Activated T-cell treated with anti-CD3 and anti-CD28 coated beads, Interleukin-2, amount 50 U/mL, for 24 hours (primary cell): ENCODE results near the gene NDST4.

Source experiments
- DNase-seq: peaks from one replicate; pipeline ENCODE4 v3.0.0-alpha.2; 2020
- H3K27ac Mint-ChIP-seq: 2 replicates; pipeline ENCODE4 v1.8.0; 2020; ENCODE audit warnings: mild to moderate bottlenecking, mixed read lengths
- H3K27me3 Mint-ChIP-seq: 2 replicates; pipeline ENCODE4 v1.8.0; 2020; ENCODE audit warnings: mixed read lengths
- H3K36me3 Mint-ChIP-seq: 2 replicates; pipeline ENCODE4 v1.8.0; 2020; ENCODE audit warnings: low read depth, mixed read lengths
- H3K4me1 Mint-ChIP-seq: 2 replicates; pipeline ENCODE4 v1.8.0; 2020; ENCODE audit warnings: low read depth, mixed read lengths
- H3K4me3 Mint-ChIP-seq: 2 replicates; pipeline ENCODE4 v1.8.0; 2020; ENCODE audit warnings: mild to moderate bottlenecking, moderate library complexity, mixed read lengths
- H3K9me3 Mint-ChIP-seq: 2 replicates; pipeline ENCODE4 v1.8.0; 2020; ENCODE audit warnings: mixed read lengths

NDST4 gene

GRCh38 chr4:115108850-115109249 lies 4.6 kb downstream of the NDST4 start:
- H3K4me1 Mint-ChIP-seq: no peaks in the 10 kb centered on the region
- H3K4me3 Mint-ChIP-seq: no peak overlapping the region
- no peak overlapping the region for H3K27ac Mint-ChIP-seq
- no peaks in the 10 kb centered on the region for H3K36me3 Mint-ChIP-seq
- no peaks in the 10 kb centered on the region for H3K27me3 Mint-ChIP-seq
- H3K9me3 Mint-ChIP-seq: no peaks in the 10 kb centered on the region
- no peak for DNase-seq

- no peak for DNase-seq
- H3K27ac Mint-ChIP-seq: no peak overlapping the region
- no peaks in the 10 kb centered on the region for H3K4me1 Mint-ChIP-seq
- H3K27me3 Mint-ChIP-seq: no peaks in the 10 kb centered on the region
- H3K9me3 Mint-ChIP-seq: no peaks in the 10 kb centered on the region
- no peaks in the 10 kb centered on the region for H3K36me3 Mint-ChIP-seq
- H3K4me3 Mint-ChIP-seq: no peak overlapping the region
Observed at GRCh38 chr4:115107411-115107810, 6.0 kb downstream of the NDST4 start.

DNA sequence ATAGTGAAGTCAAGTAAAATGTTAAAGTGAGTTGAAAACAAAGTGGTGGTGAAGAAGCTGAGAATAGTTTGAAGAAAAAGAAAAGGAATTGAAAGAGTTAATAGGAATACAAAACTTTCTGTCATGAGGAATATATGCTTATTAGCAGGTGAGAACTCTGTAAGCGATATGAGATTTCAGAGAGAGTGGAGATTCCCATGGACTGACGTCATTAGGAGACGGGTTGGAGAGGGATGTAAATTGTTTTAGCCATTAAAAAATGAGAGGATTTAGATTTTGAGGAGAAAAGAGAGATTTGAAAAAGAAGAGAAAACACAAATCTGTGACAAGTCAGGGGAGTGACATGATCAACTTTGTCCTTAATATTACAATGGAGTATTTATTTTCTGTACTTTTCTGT lies 11.7 kb downstream of the NDST4 start:
- no peaks in the 10 kb centered on the region for H3K4me1 Mint-ChIP-seq
- DNase-seq: no peak
- H3K9me3 Mint-ChIP-seq: no peaks in the 10 kb centered on the region
- no peak overlapping the region for H3K27ac Mint-ChIP-seq
- no peaks in the 10 kb centered on the region for H3K36me3 Mint-ChIP-seq
- no peaks in the 10 kb centered on the region for H3K27me3 Mint-ChIP-seq
- no peak overlapping the region for H3K4me3 Mint-ChIP-seq

- Mint-ChIP-seq H3K4me1 (no peaks in the 10 kb centered on the region), H3K27ac (no peak overlapping the region), H3K4me3 (no peak overlapping the region), H3K9me3 (no peaks in the 10 kb centered on the region), H3K27me3 (no peaks in the 10 kb centered on the region), H3K36me3 (no peaks in the 10 kb centered on the region)
- DNase-seq: no peak
Observed at GRCh38 chr4:115090483-115091075, 22.8 kb downstream of the NDST4 start.

DNA sequence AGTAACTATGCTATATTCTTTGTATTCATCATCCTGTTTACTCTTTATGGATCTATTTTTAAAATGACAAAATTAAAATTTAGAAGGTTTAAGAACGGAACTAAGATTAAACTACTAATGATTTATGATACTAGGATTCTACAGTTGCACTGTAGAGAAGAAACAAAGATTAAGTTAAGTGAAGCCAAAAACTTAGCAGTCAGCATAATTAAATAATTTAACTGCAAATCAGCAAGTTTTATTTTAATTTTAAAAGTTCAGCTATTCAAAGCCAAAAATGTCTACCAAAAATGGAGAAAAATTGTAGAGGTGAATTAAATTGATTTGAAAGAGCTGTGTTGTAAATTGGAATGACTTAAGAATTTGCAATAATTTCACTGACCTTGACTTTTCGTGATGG lies 30.8 kb downstream of the NDST4 start:
- H3K4me3 Mint-ChIP-seq: no peak overlapping the region
- H3K36me3 Mint-ChIP-seq: no peaks in the 10 kb centered on the region
- no peaks in the 10 kb centered on the region for H3K27me3 Mint-ChIP-seq
- peaks cover 6% of the 10 kb centered on the region for H3K9me3 Mint-ChIP-seq
- H3K4me1 Mint-ChIP-seq: no peaks in the 10 kb centered on the region
- DNase-seq: no peak
- no peak overlapping the region for H3K27ac Mint-ChIP-seq

GRCh38 chr4:115076691-115077090 lies 36.7 kb downstream of the NDST4 start:
- Mint-ChIP-seq H3K4me1 (no peaks in the 10 kb centered on the region), H3K27me3 (no peaks in the 10 kb centered on the region), H3K36me3 (no peaks in the 10 kb centered on the region), H3K9me3 (no peaks in the 10 kb centered on the region), H3K4me3 (no peak overlapping the region), H3K27ac (no peak overlapping the region)
- no peak for DNase-seq

DNA sequence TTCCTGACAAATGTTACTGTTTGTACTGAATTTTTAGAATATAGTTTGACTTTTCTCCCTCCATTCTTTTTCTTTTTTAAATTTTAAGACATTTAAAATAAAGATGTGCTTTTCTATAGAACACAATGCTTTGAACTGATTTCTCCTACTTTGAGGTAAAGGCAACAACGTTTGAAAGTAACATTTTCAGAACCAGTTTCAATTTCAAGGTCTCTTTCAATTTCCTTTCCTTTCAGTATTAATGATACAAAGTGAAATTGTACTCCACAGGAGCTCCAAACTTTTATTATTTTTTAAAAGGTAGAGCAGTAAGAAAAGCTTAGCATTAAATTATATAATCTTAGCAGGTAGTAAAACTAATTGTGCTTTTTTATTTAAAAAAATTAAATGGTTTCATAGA lies 54.9 kb downstream of the NDST4 start:
- Mint-ChIP-seq H3K36me3 (no peaks in the 10 kb centered on the region), H3K4me3 (no peak overlapping the region), H3K9me3 (no peaks in the 10 kb centered on the region), H3K27me3 (no peaks in the 10 kb centered on the region), H3K4me1 (no peaks in the 10 kb centered on the region), H3K27ac (no peak overlapping the region)
- DNase-seq: no peak

DNA sequence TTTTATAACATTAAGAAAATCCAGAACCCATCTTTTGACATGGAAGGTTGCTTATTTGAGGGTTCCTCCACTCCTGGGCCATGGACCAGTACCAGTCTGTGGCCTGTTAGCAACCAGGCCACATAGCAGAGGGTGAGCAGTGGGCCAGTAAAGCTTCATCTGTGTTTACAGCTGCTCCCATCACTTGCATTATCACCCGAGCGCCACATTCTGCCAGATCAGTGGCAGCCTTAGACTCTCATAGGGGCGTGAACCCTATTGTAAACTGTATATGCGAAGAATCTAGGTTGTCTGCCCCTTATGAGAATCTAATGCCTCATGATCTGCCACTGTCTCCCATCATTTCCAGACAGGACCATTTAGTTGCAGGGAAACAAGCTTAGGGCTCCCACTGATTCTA lies 58.6 kb downstream of the NDST4 start:
- DNase-seq: no peak
- Mint-ChIP-seq H3K4me1 (no peaks in the 10 kb centered on the region), H3K27me3 (no peaks in the 10 kb centered on the region), H3K27ac (no peak overlapping the region), H3K4me3 (no peak overlapping the region), H3K36me3 (no peaks in the 10 kb centered on the region), H3K9me3 (no peaks in the 10 kb centered on the region)

GRCh38 chr4:115053313-115053712 lies 60.1 kb downstream of the NDST4 start:
- H3K4me1 Mint-ChIP-seq: no peaks in the 10 kb centered on the region
- H3K9me3 Mint-ChIP-seq: no peaks in the 10 kb centered on the region
- H3K4me3 Mint-ChIP-seq: no peak overlapping the region
- no peaks in the 10 kb centered on the region for H3K36me3 Mint-ChIP-seq
- no peak overlapping the region for H3K27ac Mint-ChIP-seq
- H3K27me3 Mint-ChIP-seq: no peaks in the 10 kb centered on the region
- no peak for DNase-seq

GRCh38 chr4:115042496-115042895 lies 70.9 kb downstream of the NDST4 start:
- no peak overlapping the region for H3K27ac Mint-ChIP-seq
- no peak overlapping the region for H3K4me3 Mint-ChIP-seq
- no peaks in the 10 kb centered on the region for H3K36me3 Mint-ChIP-seq
- no peak for DNase-seq
- H3K9me3 Mint-ChIP-seq: peaks cover 4% of the 10 kb centered on the region
- H3K4me1 Mint-ChIP-seq: no peaks in the 10 kb centered on the region
- no peaks in the 10 kb centered on the region for H3K27me3 Mint-ChIP-seq

DNA sequence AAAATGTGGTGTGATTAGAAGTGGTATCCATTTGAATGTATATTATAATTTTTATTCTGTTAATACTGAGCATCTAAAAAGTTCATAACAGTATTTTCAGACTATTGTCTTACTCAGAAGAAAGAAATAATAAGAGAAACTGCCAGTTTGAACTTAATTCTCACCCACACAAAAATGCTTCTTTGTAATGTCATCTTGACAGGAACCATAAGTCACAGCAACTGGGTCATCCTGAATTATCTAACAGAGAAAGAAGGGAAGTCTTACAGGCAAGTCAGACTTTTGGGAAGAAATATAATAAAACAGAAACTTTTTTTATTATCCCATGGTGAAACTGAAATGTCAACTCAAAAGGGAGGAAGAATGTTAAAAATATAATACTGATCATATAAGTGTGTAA lies 83.1 kb downstream of the NDST4 start:
- H3K27me3 Mint-ChIP-seq: no peaks in the 10 kb centered on the region
- no peaks in the 10 kb centered on the region for H3K36me3 Mint-ChIP-seq
- no peaks in the 10 kb centered on the region for H3K4me1 Mint-ChIP-seq
- H3K4me3 Mint-ChIP-seq: no peak overlapping the region
- no peak overlapping the region for H3K27ac Mint-ChIP-seq
- no peak for DNase-seq
- H3K9me3 Mint-ChIP-seq: no peaks in the 10 kb centered on the region

GRCh38 chr4:115028682-115029410 lies 84.6 kb downstream of the NDST4 start:
- Mint-ChIP-seq H3K9me3 (no peaks in the 10 kb centered on the region), H3K27me3 (no peaks in the 10 kb centered on the region), H3K27ac (no peak overlapping the region)

DNA sequence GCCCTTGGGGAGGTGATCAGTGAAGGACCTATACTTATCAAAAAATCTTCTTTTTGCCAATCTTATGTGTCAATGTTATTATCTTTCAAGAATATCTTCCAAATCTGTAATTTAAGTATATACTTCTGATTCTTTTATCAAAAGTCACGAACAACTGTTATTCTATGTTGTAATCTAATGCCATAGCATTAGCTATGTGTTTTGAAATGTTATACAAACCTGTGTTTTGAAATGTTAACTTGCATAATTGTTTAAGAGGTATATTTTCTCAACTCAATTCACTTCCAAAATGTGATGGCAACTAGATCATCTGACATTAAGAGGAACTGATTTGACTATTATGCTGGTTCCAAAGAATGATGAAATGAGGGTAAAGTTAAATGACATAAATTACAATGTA lies 113.5 kb downstream of the NDST4 start:
- no peaks in the 10 kb centered on the region for H3K4me1 Mint-ChIP-seq
- no peak overlapping the region for H3K27ac Mint-ChIP-seq
- H3K27me3 Mint-ChIP-seq: no peaks in the 10 kb centered on the region
- no peak overlapping the region for H3K4me3 Mint-ChIP-seq
- no peaks in the 10 kb centered on the region for H3K9me3 Mint-ChIP-seq
- H3K36me3 Mint-ChIP-seq: no peaks in the 10 kb centered on the region
- no peak for DNase-seq

More at GRCh38 chr4:115028682-115029410, 84.6 kb downstream of the NDST4 start:
- H3K4me1 Mint-ChIP-seq: no peaks in the 10 kb centered on the region
- DNase-seq: no peak
- no peak overlapping the region for H3K4me3 Mint-ChIP-seq
- H3K36me3 Mint-ChIP-seq: no peaks in the 10 kb centered on the region

DNA sequence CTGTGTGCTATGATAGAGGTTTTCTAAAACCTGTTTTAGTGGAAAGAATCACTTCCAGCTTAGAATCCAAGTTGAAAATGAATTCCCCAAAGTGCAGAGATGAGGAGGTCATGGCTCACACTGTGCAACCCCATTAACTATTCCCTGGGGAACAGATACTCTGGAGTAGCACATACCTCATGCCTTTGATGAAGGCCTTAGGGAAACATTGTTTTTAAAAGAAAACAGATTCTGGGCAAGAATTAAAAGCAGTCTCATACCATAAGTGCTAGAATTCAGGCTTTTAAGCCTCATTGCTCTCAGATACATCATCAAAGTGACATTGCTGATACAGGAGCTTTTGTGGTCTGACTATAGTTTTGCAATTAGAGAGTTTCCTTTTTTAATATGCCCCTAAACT lies 115.1 kb downstream of the NDST4 start:
- no peaks in the 10 kb centered on the region for H3K27me3 Mint-ChIP-seq
- H3K27ac Mint-ChIP-seq: no peak overlapping the region
- H3K4me3 Mint-ChIP-seq: no peak overlapping the region
- no peak for DNase-seq
- no peaks in the 10 kb centered on the region for H3K4me1 Mint-ChIP-seq
- no peaks in the 10 kb centered on the region for H3K9me3 Mint-ChIP-seq
- no peaks in the 10 kb centered on the region for H3K36me3 Mint-ChIP-seq

- no peaks in the 10 kb centered on the region for H3K4me1 Mint-ChIP-seq
- no peak overlapping the region for H3K27ac Mint-ChIP-seq
- no peaks in the 10 kb centered on the region for H3K27me3 Mint-ChIP-seq
- no peak overlapping the region for H3K4me3 Mint-ChIP-seq
- H3K9me3 Mint-ChIP-seq: no peaks in the 10 kb centered on the region
- no peaks in the 10 kb centered on the region for H3K36me3 Mint-ChIP-seq
- no peak for DNase-seq
Observed at GRCh38 chr4:114997576-114998247, 115.7 kb downstream of the NDST4 start.
